Vagina (tissue), 2 donors: ENCODE results near the gene ATP6V0C. TPM values are rescaled to one million over a fixed set of nuclear protein-coding genes. Genes with fewer than 3 reads are reported as not detected.

Experiments used
- DNase-seq, 2 donors: peaks; one replicate each; pipeline ENCODE4 v3.0.0-alpha.2; 2017; ENCODE audit errors: extremely low spot score in 2 of 2
- H3K27ac ChIP-seq: fragments of 200-600 bp; sonication (generic); one replicate; pipeline ENCODE4 v1.5.1; 2019
- H3K27me3 ChIP-seq: fragments of 200-600 bp; sonication (generic); one replicate; pipeline ENCODE4 v1.5.1; 2019
- H3K36me3 ChIP-seq, 2 donors: fragments of 200-600 bp; sonication (generic); one replicate each; pipeline ENCODE4 v1.5.1; 2017 to 2019
- H3K4me1 ChIP-seq: fragments of 200-600 bp; sonication (generic); one replicate; pipeline ENCODE4 v1.5.1; 2019
- H3K4me3 ChIP-seq, 2 donors: fragments of 200-600 bp; sonication (generic); 1 replicate in 1 of 2; 2 replicates in 1 of 2; pipeline ENCODE4 v1.5.1; 2016 to 2019
- H3K9me3 ChIP-seq: fragments of 200-600 bp; sonication (generic); one replicate; pipeline ENCODE4 v1.5.1; 2019
- CTCF ChIP-seq, 3 experiments: fragments of 450-650 bp in 2 of 3; fragments of 200-600 bp in 1 of 3; sonication (generic) in 1 of 3; IDR thresholded peaks; one replicate each; pipeline ENCODE4 v1.5.1; 2017 to 2019; ENCODE audit warnings: antibody characterized with exemption in 3 of 3, mild to moderate bottlenecking in 2 of 3, moderate library complexity in 2 of 3
- POLR2A ChIP-seq, 2 donors: fragments of 450-650 bp; IDR thresholded peaks; one replicate each; pipeline ENCODE4 v1.6.1; 2017; ENCODE audit warnings: antibody characterized with exemption in 2 of 2, mild to moderate bottlenecking in 2 of 2, moderate library complexity in 2 of 2
- POLR2AphosphoS5 ChIP-seq, 2 donors: sonication (generic); formaldehyde crosslinking; IDR thresholded peaks; one replicate each; pipeline ENCODE4 v1.9.0; 2017; ENCODE audit warnings: antibody characterized with exemption in 2 of 2, mild to moderate bottlenecking in 2 of 2, low read depth in 1 of 2; ENCODE audit not compliant: insufficient read depth in 1 of 2
- intact Hi-C: fragments of 100-400 bp; cut with DNase I; formaldehyde crosslinking; loops from one replicate; pipeline ENCODE4 v1.15.1; 2023
- total RNA-seq: library from RNA; depleted of rRNA; stranded (reverse); fragments of >200 nt; gene quantifications from one replicate; pipeline ENCODE4 v1.2.3, GENCODE V29; 2016

The ATP6V0C gene
- total RNA-seq, 1 donor from 2014 or later = 133 TPM

- Histone ChIP-seq H3K4me3 (no peak overlapping the region), H3K27ac (no peak overlapping the region), H3K36me3 (no peaks in the 10 kb centered on the region), H3K9me3 (no peaks in the 10 kb centered on the region), H3K27me3 (no peaks in the 10 kb centered on the region), H3K4me1 (peaks cover 4% of the 10 kb centered on the region)
- DNase-seq = no peak
- TF ChIP-seq POLR2AphosphoS5 (IDR thresholded peaks at IDR 0.05; ENCODE audit: insufficient read depth in 1 of 2, low read depth in 1 of 2) (no peak), CTCF (IDR thresholded peaks at IDR 0.05) (no peak), POLR2A (IDR thresholded peaks at IDR 0.05) (no peak)
- intact Hi-C loops = no loop called here
Measured at GRCh38 chr16:2489581-2489980, 24.2 kb upstream of the ATP6V0C start.

GRCh38 chr16:2490190-2491105, 23.3 kb upstream of the ATP6V0C start:
- H3K27ac ChIP-seq = no peak overlapping the region
- H3K27me3 ChIP-seq = no peaks in the 10 kb centered on the region
- DNase-seq = no peak
- H3K36me3 ChIP-seq = no peaks in the 10 kb centered on the region
- TF ChIP-seq POLR2A (IDR thresholded peaks at IDR 0.05) (no peak), CTCF (IDR thresholded peaks at IDR 0.05) (no peak), POLR2AphosphoS5 (IDR thresholded peaks at IDR 0.05; ENCODE audit: insufficient read depth in 1 of 2, low read depth in 1 of 2) (no peak)
- no peak overlapping the region for H3K4me3 ChIP-seq
- H3K4me1 ChIP-seq = peaks cover 4% of the 10 kb centered on the region
- intact Hi-C loops = no loop called here
- no peaks in the 10 kb centered on the region for H3K9me3 ChIP-seq

GRCh38 chr16:2492292-2492691, 21.5 kb upstream of the ATP6V0C start:
- no peaks in the 10 kb centered on the region for H3K27me3 ChIP-seq
- H3K9me3 ChIP-seq = no peaks in the 10 kb centered on the region
- peaks cover 0 to 10% of the 10 kb centered on the region in 2 donors for H3K36me3 ChIP-seq
- no peak overlapping the region for H3K4me3 ChIP-seq
- intact Hi-C loops = no loop called here
- no peak overlapping the region for H3K27ac ChIP-seq
- peaks cover 9% of the 10 kb centered on the region for H3K4me1 ChIP-seq
- no peak for DNase-seq
- TF ChIP-seq POLR2A (IDR thresholded peaks at IDR 0.05) (no peak), POLR2AphosphoS5 (IDR thresholded peaks at IDR 0.05; ENCODE audit: insufficient read depth in 1 of 2, low read depth in 1 of 2) (no peak), CTCF (IDR thresholded peaks at IDR 0.05) (no peak)

- no peak overlapping the region for H3K27ac ChIP-seq
- H3K4me3 ChIP-seq = no peak overlapping the region
- TF ChIP-seq CTCF (IDR thresholded peaks at IDR 0.05) (no peak), POLR2A (IDR thresholded peaks at IDR 0.05) (no peak)
- no peaks in the 10 kb centered on the region for H3K27me3 ChIP-seq
- H3K9me3 ChIP-seq = no peaks in the 10 kb centered on the region
- H3K36me3 ChIP-seq = peaks cover 0 to 10% of the 10 kb centered on the region in 2 donors
- DNase-seq = no peak
- intact Hi-C loops = no loop called here
- H3K4me1 ChIP-seq = peaks cover 22% of the 10 kb centered on the region
Measured at GRCh38 chr16:2493605-2494004, 20.1 kb upstream of the ATP6V0C start.

GRCh38 chr16:2494616-2495015, 19.1 kb upstream of the ATP6V0C start:
- Histone ChIP-seq H3K36me3 (peaks cover 0 to 10% of the 10 kb centered on the region in 2 donors), H3K4me3 (no peak overlapping the region), H3K4me1 (peaks cover 30% of the 10 kb centered on the region), H3K27ac (no peak overlapping the region), H3K27me3 (no peaks in the 10 kb centered on the region), H3K9me3 (no peaks in the 10 kb centered on the region)
- TF ChIP-seq POLR2AphosphoS5 (IDR thresholded peaks at IDR 0.05; ENCODE audit: insufficient read depth in 1 of 2, low read depth in 1 of 2) (no peak), CTCF (IDR thresholded peaks at IDR 0.05) (no peak), POLR2A (IDR thresholded peaks at IDR 0.05) (no peak)
- intact Hi-C loops = no loop called here
- no peak for DNase-seq
